Activated CD4-positive, alpha-beta T cell treated with anti-CD3 and anti-CD28 coated beads, Interleukin-2, amount 50 U/mL, for 1 hour (primary cell): Measurements from ENCODE around the gene PIM1.
"Not testable (repeated sequence)": the region's sequence is repeated elsewhere in the genome, so short reads cannot be mapped to it uniquely, and the experiment has no call there.

ENCODE experiments used
- DNase-seq: peaks from one replicate; pipeline ENCODE4 v3.0.0-alpha.2; 2020

The PIM1 gene

DNA sequence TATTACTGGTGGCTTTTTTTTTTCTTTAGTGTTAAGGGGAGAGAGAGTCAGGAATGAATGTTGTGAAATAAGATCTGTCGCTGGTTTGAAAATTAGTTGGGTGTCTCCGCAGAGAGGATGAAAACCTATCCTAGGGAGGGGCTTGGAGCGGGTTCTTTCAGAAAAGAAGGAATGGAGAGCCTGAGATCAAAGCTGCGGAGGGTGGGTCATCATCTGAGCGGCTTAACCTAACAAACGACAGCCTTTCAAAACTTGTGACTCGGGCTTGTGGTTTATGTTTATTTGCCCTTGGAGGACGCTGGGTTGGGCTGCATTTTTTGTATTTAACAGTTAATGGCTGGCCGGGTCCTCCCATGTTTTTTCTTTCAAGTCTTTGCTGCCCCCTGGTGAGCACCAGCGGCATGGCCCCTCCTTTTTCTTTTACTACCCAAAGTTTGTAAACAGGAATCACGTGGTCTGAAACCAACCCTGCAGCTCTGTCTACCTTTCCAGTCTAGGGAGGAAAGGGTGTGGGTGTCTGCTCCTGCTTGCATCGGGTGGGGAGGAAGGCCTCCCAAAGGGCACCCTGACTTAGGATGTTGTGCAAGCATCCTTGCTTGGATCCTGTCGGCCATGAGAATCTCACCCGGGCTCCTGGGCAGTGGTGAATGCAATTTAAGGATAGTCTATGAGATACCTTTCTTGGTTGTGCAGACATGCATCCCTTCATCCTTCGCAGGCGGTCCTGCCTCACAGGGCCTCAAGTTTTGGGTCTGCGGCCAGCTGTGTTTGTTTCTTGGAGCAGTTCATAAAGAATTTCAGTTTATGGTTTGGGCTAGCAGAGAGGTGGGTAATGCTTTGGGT is 2.2 kb downstream of the PIM1 start:
- DNase-seq: peak; percentile 92

DNA sequence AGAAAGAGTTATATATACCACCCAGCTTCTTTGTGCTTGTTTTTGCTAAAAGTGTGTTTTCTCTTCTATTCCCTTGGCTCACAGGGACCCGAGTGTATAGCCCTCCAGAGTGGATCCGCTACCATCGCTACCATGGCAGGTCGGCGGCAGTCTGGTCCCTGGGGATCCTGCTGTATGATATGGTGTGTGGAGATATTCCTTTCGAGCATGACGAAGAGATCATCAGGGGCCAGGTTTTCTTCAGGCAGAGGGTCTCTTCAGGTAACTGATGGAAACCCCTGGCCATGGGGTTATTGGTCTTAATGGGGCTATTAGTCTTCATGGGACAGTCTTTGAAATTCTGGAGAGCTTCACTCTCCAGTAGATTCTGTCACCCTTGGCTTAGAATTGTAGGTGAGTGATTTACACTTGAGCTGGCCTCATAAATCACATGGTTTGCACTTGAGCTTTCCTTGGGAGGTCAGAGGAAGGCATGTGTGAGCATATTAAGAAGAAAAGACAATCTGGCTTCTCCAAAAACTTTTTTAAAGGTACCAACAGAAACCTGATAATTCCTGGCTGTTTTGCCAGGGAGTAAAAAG is 3.0 kb downstream of the PIM1 start:
- no peak for DNase-seq

DNA sequence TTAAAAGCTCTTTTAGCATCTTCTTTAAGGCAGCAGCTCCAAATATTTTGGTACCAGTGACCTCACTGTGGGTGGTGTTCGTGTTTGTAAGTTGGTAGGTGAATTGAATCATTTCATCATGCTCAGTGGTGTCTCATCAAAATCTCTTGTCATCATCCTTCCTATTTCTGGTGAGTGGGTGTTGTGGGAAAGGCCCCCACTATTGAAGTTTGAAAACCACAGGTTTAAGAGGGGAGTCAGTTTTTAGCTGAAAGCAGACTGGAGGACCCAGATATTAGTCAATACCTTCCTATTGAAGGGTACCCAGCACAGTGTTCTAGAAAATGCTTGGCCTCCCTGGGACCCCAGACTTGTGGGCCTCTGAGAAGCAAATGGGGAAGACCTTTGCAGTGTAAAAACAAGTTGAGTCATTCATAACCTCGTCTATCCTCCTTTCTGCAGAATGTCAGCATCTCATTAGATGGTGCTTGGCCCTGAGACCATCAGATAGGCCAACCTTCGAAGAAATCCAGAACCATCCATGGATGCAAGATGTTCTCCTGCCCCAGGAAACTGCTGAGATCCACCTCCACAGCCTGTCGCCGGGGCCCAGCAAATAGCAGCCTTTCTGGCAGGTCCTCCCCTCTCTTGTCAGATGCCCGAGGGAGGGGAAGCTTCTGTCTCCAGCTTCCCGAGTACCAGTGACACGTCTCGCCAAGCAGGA is 3.7 kb downstream of the PIM1 start:
- peak; percentile 14 for DNase-seq

DNA sequence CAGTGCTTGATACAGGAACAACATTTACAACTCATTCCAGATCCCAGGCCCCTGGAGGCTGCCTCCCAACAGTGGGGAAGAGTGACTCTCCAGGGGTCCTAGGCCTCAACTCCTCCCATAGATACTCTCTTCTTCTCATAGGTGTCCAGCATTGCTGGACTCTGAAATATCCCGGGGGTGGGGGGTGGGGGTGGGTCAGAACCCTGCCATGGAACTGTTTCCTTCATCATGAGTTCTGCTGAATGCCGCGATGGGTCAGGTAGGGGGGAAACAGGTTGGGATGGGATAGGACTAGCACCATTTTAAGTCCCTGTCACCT is 4.2 kb downstream of the PIM1 start:
- no peak for DNase-seq

DNA sequence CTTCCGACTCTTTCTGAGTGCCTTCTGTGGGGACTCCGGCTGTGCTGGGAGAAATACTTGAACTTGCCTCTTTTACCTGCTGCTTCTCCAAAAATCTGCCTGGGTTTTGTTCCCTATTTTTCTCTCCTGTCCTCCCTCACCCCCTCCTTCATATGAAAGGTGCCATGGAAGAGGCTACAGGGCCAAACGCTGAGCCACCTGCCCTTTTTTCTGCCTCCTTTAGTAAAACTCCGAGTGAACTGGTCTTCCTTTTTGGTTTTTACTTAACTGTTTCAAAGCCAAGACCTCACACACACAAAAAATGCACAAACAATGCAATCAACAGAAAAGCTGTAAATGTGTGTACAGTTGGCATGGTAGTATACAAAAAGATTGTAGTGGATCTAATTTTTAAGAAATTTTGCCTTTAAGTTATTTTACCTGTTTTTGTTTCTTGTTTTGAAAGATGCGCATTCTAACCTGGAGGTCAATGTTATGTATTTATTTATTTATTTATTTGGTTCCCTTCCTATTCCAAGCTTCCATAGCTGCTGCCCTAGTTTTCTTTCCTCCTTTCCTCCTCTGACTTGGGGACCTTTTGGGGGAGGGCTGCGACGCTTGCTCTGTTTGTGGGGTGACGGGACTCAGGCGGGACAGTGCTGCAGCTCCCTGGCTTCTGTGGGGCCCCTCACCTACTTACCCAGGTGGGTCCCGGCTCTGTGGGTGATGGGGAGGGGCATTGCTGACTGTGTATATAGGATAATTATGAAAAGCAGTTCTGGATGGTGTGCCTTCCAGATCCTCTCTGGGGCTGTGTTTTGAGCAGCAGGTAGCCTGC is 4.8 kb downstream of the PIM1 start:
- DNase-seq: no peak

DNA sequence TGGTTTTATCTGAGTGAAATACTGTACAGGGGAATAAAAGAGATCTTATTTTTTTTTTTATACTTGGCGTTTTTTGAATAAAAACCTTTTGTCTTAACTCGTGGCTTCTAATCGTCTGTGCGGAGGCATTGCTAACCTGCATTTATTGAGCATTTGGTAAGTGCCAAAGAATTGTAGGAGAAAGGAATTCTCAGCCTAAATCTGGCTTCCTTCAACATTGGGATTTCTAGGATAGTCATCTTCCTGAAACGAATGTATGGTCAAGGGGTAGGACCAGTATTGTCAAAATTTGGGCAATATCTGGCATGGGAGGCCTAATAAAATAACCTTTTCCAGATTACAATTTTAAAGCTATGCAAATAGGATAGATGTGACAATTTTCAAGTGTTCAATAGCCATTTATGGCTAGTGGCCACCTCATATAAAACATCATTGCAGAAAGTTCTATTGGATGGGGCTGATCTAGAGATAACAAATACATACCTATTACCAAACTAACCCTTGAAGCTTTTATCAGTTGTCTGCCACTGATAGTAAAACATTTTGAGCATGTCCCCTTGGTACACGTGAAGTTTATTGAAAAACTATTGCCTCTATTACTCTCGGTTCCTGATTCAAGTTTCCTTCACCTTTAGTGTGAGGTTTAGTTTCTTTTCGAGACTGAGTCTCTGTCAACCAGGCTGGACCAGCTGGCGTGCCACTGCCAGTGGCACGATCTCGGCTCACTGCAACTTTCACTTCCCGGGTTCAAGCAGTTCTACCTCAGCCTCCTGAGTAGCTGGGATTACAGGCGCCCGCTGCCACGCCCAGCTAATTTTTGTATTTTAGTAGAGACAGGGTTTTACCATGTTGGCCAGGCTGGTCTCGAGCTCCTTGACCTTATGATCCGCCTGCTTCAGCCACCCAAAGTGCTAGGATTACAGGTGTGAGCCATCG is 5.6 kb downstream of the PIM1 start:
- peak; percentile 7 for DNase-seq

DNA sequence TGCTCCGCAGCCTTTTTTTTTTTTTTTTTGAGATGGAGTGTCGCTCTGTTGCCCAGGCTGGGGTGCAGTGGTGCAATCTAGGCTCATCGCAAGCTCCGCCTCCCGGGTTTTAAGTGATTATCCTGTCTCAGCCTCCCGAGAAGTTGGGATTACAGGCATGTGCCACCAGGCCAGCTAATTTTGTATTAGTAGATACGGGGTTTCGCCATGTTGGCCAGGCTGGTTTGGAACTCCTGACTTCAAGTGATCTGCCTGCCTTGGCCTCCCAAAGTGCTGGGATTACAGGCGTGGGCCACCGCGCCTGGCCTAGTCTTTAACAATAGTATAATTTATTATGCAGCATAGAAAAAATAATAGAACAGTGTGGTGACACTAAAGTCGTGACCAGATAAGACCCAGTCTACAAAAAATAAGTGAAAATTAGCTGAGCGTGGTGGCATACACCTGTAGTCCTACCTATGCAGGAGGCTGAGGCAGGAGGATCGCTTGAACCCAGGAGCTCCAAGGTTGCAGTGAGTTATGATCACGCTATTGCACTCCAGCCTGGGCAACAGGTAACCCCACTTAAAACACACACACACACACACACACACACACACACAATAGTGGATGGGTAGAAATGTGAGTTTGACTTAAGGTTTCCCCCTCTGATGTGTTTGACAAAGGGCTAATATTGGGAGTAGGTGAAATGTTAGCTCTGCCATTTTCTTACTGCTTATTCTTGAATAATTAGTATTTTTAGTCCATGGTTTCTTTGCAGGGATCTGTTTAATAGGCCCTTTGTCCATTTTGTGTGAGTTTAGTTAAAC is 6.5 kb downstream of the PIM1 start:
- no peak for DNase-seq

DNA sequence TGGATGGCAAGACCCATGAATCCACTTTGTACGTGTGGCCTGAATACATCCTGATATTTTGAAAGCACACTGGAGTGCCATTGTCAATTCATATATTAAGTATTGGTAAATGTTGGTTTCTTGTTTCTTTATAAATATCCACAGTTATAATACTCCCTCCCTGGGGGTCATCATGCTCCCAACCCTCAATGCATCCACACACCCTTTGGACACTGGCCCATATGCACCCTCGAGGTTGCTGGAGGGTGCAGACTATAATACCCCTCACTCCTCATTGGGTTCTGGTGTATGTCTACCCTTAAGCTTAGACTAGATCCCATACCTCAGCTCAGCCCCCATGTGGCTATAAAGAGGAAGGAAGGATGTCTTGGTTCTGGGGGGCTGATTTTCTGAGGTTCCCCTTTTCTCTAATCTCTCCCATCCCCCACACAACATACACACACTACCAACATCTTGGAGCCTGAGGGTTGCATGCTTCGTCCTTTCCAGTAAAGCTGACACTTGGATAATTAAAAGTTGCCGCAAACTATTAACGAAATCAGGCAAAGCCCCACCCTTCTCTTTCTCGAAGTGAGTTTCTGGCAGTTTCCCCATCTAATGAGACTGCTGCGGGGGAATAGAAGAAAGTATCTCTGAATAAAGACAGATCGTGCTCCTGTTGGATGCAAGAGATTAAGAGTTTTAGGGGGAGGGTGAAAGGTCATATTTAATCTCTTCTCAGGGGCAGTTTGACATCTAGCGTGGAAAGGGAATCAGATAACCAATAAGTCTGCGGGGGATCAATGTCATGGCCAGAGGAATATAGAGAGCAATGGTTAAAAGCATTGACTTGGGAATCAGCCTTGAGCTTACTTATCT is 7.4 kb downstream of the PIM1 start:
- DNase-seq: no peak

DNA sequence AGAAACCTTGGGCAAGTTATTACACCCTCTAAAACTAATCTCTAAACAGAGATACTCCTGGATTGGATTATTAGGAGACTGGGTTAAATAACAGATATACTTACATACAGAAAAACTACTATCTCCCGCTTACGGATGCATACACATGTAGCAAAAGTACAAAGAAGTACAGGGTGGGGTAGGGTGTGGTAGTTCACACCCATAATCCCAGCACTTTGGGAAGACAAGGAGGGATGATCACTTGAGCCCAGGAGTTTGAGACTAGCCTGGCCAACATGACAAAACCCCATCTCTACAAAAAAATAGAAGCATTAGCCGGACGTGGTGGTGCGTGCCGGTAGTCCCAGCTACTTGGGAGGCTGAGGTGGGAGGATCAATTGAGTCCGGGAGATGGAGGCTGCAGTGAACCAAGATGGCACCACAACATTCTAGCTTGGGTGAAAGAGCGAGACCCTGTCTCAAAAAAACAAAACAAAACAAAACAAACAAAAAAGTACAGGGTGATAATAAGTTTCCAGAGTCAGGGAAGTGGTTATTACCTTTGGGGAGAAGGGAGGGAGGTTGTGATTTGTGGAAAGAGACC is 8.1 kb downstream of the PIM1 start:
- no peak for DNase-seq

DNA sequence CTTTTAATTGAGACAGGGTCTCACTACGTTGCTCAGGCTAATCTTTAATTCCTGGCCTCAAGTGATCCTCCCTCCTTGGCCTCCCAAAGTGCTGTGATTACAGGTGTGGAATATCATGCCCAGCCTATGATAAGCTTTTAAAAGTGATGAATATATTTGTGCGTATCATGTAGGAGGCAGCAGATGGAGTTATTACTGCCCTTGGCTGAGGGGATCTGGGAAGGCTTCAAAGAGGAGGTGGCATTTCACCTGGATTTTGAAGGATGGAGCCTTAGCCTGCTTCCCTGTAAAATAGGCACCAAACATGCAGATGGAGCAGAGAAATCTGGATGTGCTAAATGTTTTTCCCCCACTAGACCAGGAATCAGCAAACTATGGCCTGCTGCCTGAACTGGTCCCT is 10.1 kb downstream of the PIM1 start:
- DNase-seq: no peak

DNA sequence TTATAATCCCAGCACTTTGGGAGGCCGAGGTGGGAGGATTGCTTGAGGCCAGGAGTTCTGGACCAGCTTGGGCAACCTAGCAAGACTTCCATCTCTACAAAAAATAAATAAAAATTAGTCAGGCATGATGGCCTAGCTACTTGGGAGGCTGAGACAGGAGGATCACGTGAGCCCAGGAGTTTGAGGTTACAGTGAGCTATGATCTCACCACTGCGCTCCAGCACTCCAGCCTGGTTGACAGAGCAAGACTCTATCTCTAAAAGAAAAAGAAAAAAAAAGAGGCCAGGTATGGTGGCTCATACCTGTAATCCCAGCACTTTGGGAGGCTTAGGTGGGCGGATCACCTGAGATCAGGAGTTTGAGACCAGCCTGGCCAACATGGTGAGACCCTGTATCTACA is 10.7 kb downstream of the PIM1 start:
- DNase-seq: not testable (repeated sequence)

DNA sequence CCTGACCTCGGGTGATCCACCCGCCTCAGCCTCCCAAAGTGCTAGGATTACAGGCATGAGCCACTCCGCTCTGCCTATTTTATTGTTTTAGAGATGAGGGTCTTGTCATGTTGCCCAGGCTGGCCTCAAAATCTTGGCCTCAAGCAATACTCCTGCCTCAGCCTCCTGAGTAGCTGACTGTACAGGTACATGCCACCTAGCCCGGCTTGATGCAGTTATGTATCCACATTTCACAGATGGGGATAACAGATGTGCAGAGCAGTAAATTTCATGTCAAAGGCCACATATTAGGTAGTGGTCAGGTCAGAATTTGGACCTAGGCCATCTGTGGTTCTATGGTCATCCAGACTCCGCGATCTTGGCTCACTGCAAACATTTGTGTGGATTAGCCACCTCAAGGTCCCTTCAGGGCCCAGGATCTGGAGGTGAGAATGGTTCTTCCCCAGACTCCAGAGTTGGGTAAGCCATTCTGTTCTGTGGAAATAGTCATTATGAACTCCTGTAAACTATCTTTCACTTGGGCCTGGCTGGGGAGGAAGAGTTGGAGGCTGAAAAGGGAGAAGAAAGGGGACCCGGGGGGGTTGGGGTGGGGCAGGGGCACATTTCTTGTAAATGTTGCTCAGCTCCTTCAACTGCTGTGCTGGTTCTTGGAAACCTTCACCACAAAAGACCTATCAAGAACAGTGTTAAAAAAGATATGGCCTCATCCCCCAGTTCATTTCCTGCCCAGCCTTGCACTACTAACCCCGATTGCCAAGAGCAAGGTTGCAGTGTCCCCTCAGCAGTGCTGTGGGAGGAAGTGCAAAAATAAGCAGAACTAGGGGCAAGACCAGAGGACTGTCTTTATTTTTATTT is 13.0 kb downstream of the PIM1 start:
- DNase-seq: peak; percentile 36

DNA sequence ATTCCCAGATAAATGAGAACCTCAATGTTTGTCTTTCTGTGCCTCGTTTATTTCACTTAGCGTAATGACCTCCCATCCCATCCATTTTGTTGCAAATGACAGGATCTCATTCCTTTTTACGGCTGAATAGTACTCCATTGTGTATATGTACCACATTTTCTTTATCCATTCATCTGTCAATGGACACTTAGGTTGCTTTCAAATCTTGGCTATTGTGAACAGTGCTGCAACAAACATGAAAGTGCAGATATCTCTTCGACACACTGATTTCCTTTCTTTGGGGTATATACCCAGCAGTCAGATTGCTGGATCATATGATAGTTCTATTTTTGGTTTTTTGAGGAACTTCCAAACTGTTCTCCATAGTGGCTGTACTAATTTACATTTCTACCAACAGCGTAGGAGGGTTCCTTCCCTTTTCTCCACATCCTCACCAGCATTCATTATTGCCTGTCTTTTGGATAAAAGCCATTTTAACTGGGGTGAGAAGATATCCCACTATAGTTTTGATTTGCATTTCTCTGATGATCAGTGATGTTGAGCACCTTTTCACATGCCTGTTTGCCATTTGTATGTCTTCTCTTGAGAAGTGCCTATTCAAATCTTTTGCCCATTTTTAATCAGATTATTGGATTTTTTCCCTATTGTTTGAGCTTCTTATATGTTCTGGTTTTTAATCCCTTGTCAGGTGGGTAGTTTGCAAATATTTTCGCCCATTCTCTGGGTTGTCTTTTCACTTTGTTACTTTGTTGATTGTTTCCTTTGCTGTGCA is 16.2 kb downstream of the PIM1 start:
- not testable (repeated sequence) for DNase-seq

DNA sequence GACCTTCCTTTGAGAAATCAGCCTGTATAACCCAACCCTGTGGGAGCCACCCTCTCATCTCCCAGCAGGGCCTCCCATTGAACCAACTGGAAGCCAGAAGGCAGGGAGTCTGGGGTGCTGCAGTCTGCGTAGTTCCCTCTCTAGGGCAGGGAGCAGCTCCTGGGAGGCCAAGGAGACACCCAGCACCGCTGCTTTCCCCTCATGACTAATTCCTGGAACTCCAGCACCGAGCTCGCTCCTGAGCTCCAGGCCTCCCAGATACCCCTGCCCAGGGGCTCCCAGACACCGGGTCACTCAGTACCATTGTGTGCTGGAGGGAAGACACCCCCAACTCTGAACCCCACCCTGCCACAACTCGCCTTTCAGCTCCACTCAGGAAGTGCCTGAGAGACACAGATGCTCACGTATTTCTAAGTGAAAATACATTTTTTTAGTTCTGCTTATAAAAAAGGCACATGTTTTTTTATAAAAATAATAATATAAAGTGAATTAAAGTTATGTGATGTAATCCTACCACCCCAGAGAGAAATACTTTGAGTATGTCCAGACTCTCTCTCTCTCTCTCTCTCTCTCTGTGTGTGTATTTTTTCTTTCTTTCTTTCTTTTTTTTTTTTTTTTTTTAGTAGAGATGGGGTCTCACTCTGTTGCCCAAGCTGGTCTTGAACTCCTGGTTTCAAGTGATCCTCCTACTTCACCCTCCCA is 17.5 kb downstream of the PIM1 start:
- DNase-seq: no peak

DNA sequence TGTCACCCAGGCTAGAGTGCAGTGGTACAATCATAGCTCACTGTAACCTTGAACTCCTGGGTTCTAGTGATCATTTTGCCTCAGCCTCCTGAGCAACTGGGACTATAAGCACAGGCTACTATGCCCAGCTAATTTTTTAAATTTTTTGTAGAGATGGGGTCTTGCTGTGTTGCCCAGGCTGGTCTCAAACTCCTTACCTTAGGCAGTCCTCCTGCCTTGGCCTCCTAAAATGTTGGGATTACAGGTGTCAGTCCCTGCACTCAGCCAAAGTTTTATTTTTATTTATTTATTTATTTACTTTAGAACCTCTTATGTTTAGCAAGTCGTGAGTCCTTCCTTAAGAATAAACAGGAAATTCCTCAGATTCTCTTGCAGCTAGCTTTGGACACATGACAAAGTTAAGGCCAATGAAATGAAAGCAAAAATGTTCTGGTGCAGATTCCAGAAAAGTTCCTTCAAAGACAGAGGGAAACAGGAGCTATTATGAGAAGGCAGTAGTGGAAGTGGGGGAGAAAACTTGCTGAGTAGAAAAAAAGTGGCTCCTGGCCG is 19.1 kb downstream of the PIM1 start:
- no peak for DNase-seq

DNA sequence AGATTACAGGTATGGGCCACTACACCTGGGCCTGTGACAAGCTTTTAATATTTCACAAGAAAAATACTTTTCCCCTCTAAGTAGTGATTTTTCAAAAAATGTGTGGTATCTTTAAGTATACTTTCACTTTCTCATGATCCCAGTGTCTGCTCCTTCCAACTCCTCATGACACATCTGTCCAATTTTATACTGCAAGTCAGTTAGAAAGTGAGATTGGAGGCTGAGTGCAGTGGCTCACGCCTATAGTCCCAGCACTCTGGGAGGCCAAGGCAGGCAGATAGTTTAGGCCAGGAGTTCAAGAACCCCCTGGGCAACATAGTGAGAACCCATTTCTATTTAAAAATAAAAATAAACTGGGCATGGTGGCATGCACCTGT is 20.2 kb downstream of the PIM1 start:
- no peak for DNase-seq

DNA sequence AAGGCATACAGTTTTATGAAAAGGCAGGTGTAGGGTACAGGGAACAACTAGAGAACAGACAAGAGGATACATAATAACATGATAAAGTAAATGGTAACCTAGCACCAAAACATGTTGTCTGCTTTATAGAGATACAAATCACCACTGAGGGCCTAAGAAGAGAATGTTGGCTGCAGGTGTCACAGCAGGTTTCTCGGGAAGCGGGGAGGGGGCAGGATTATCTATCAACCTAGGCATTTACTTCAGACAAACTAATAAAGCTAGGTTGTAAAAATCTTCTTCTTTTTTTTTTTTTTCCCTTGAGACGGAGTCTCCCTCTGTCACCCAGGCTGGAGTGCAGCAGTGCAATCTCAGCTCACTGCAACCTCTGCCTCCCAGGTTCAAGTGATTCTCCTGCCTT is 22.7 kb downstream of the PIM1 start:
- no peak for DNase-seq
